HepG2 (cell line): ENCODE data around the gene TSC22D4. TPM values are rescaled to one million over a fixed set of nuclear protein-coding genes. Genes with fewer than 3 reads are reported as not detected.
A peak's percentile ranks its signal among the peaks of the same experiment; 100 is the strongest.

Experiments used
- ATF1 ChIP-seq: IDR thresholded peaks from 2 replicates; pipeline ENCODE4 v1.6.1; 2016; ENCODE audit warnings: mild to moderate bottlenecking, control low read depth
- CSRNP2 ChIP-seq: sonication (generic); formaldehyde crosslinking; conservative IDR thresholded peaks from 2 replicates; pipeline ENCODE4 v1.8.0; 2022; ENCODE audit warnings: low read depth, missing genetic modification reagents
- ELF1 ChIP-seq: sonication (generic); formaldehyde crosslinking; IDR thresholded peaks from 2 replicates; pipeline ENCODE4 v1.4.0; 2020; ENCODE audit warnings: missing genetic modification reagents
- FOXP4 ChIP-seq: sonication (generic); formaldehyde crosslinking; IDR thresholded peaks from 2 replicates; pipeline ENCODE4 v1.4.0; 2020; ENCODE audit warnings: missing genetic modification reagents
- KAT2B ChIP-seq: fragments of 150-350 bp; IDR thresholded peaks from 2 replicates; pipeline ENCODE4 v1.6.1; 2014; ENCODE audit warnings: low read depth, low read length, borderline replicate concordance
- MAFF ChIP-seq: IDR thresholded peaks from 2 replicates; pipeline ENCODE4 v1.6.1; 2011; ENCODE audit warnings: low read depth, low read length, improper control_type of control experiment
- MXD1 ChIP-seq: sonication (generic); formaldehyde crosslinking; IDR thresholded peaks from 2 replicates; pipeline ENCODE4 v1.4.0; 2020; ENCODE audit warnings: mild to moderate bottlenecking, missing genetic modification reagents
- SALL1 ChIP-seq: sonication (generic); formaldehyde crosslinking; IDR thresholded peaks from 2 replicates; pipeline ENCODE4 v1.8.0; 2022; ENCODE audit warnings: mild to moderate bottlenecking, missing genetic modification reagents
- SALL2 ChIP-seq: sonication (generic); formaldehyde crosslinking; IDR thresholded peaks from 2 replicates; pipeline ENCODE4 v1.8.1; 2023; ENCODE audit warnings: mild to moderate bottlenecking, missing genetic modification reagents, inconsistent platforms
- SMAD1 ChIP-seq: sonication (generic); formaldehyde crosslinking; IDR thresholded peaks from 2 replicates; pipeline ENCODE4 v1.4.0; 2020; ENCODE audit warnings: missing genetic modification reagents, low read depth, mild to moderate bottlenecking, borderline replicate concordance
- SYNCRIP ChIP-seq: fragments of 200-400 bp; formaldehyde crosslinking; IDR thresholded peaks from 2 replicates; pipeline ENCODE4 v1.6.1; 2018; ENCODE audit warnings: mild to moderate bottlenecking, low read depth, low read length; ENCODE audit not compliant: insufficient read depth
- U2AF1 ChIP-seq: fragments of 200-400 bp; formaldehyde crosslinking; optimal IDR thresholded peaks from 2 replicates; pipeline ENCODE3; 2017; ENCODE audit warnings: mild to moderate bottlenecking, low read depth, low read length
- YY1 ChIP-seq: IDR thresholded peaks from 2 replicates; pipeline ENCODE4 v1.6.1; 2011; ENCODE audit warnings: low read length, low read depth, moderate library complexity, mild to moderate bottlenecking; ENCODE audit not compliant: insufficient read depth, insufficient replicate concordance
- ZBTB2 ChIP-seq: sonication (generic); formaldehyde crosslinking; IDR thresholded peaks from 2 replicates; pipeline ENCODE4 v1.8.0; 2022; ENCODE audit warnings: low read depth, missing genetic modification reagents
- ZNF121 ChIP-seq: sonication (generic); formaldehyde crosslinking; IDR thresholded peaks from 2 replicates; pipeline ENCODE4 v1.5.0; 2020; ENCODE audit warnings: mild to moderate bottlenecking, missing genetic modification reagents
- ZNF414 ChIP-seq: sonication (generic); formaldehyde crosslinking; IDR thresholded peaks from 2 replicates; pipeline ENCODE4 v1.5.0; 2020; ENCODE audit warnings: missing genetic modification reagents
- ZNF431 ChIP-seq: sonication (generic); formaldehyde crosslinking; IDR thresholded peaks from 2 replicates; pipeline ENCODE4 v1.9.0; 2022; ENCODE audit warnings: missing genetic modification reagents, low read depth, mild to moderate bottlenecking, borderline replicate concordance
- ZNF441 ChIP-seq: sonication (generic); formaldehyde crosslinking; IDR thresholded peaks from 2 replicates; pipeline ENCODE4 v1.7.0; 2021; ENCODE audit warnings: missing genetic modification reagents, borderline replicate concordance
- ZNF703 ChIP-seq: sonication (generic); formaldehyde crosslinking; IDR thresholded peaks from 2 replicates; pipeline ENCODE4 v1.5.1; 2020; ENCODE audit warnings: missing genetic modification reagents, mild to moderate bottlenecking, moderate library complexity, borderline replicate concordance
- polyA plus RNA-seq, 8 experiments: library from polyadenylated mRNA; depleted of rRNA in 3 of 8; stranded (reverse) in 7 of 8; unstranded in 1 of 8; fragments of >200 nt; fragmentation: Illumina TruSeq in 4 of 8; extraction: Trizol in 4 of 8; gene quantifications; 2 replicates each; pipeline versions ENCODE4 v1.2.1 to v1.2.3, GENCODE V29; 2011 to 2016; ENCODE audit warnings: low read depth in 4 of 8, missing spikeins in 1 of 8, mixed read lengths in 1 of 8; ENCODE audit not compliant: insufficient read depth in 1 of 8
- total RNA-seq, 5 experiments: library from RNA; depleted of rRNA; stranded (reverse); fragments of >200 nt; fragmentation: Illumina TruSeq; extraction: Trizol; gene quantifications; 2 replicates each; pipeline ENCODE4 v1.2.3, GENCODE V29; 2016; ENCODE audit warnings: low read depth in 1 of 5

Gene TSC22D4
- total and polyA plus RNA-seq, 2 of the 13 experiments (the other 11 are each of a cell fraction or from before 2014, with no cell fraction given) = 7.7 to 8.7 TPM

GRCh38 chr7:100435401-100436304 is 43.4 kb downstream of the TSC22D4 start (continued):
- TF ChIP-seq ZNF414 (CRISPR knock-in tag) = no peak
- no peak for TF ChIP-seq ZNF431
- TF ChIP-seq U2AF1 = peak; percentile 44
- no peak for TF ChIP-seq ZNF121 (CRISPR knock-in tag)
- TF ChIP-seq SYNCRIP = no peak
- TF ChIP-seq ATF1 (CRISPR knock-in tag) = no peak
- no peak for TF ChIP-seq MAFF
- 0 out of 2 replicates have a peak, but pooled peaks have one; percentile 51 for TF ChIP-seq ZNF441 (CRISPR knock-in tag)
- peak; percentile 78; the same call in 1 of the 2 replicates for TF ChIP-seq ZBTB2 (CRISPR knock-in tag)
- no peak for TF ChIP-seq KAT2B
- no peak; the same call in none of the 2 replicates for TF ChIP-seq SALL1
- peak; percentile 39; the same call in 1 of the 2 replicates for TF ChIP-seq ELF1
- no peak for TF ChIP-seq MXD1
- TF ChIP-seq ZNF703 (CRISPR knock-in tag) = no peak
- TF ChIP-seq YY1 = peak; percentile 20
- TF ChIP-seq CSRNP2 (CRISPR knock-in tag) = no peak
- TF ChIP-seq SALL2 (CRISPR knock-in tag) = no peak
- 0 out of 2 replicates have a peak, but pooled peaks have one; percentile 37 for TF ChIP-seq SMAD1 (CRISPR knock-in tag)
- TF ChIP-seq FOXP4 (CRISPR knock-in tag) = no peak
